Kidney (tissue), 14 donors: ENCODE data around the gene KHSRP. TPM values are rescaled to one million over a fixed set of nuclear protein-coding genes. Genes with fewer than 3 reads are reported as not detected.

Experiments
- DNase-seq, 5 donors: peaks; one replicate each; pipeline ENCODE4 v3.0.0-alpha.2; 2013 to 2020
- FAIRE-seq: peaks from 2 replicates; lab custom pipeline; 2012; peaks lifted over from hg19 to GRCh38; lab: Jason Lieb, UNC
- H3K27ac ChIP-seq, 2 donors: one replicate each; pipeline ENCODE4 v1.7.0; 2013; ENCODE audit warnings: low read depth in 2 of 2, low read length in 2 of 2, inconsistent platforms in 1 of 2
- H3K27me3 ChIP-seq: one replicate; pipeline ENCODE4 v1.7.1; 2013; ENCODE audit warnings: low read length, inconsistent platforms; ENCODE audit not compliant: control insufficient read depth, insufficient read depth
- H3K36me3 ChIP-seq, 3 donors: one replicate each; pipeline versions ENCODE4 v1.7.0 to v1.7.1; 2013; ENCODE audit warnings: low read length in 3 of 3, control low read depth in 1 of 3, inconsistent platforms in 1 of 3; ENCODE audit not compliant: insufficient read depth in 3 of 3, control insufficient read depth in 2 of 3
- H3K4me1 ChIP-seq, 3 donors: one replicate each; pipeline versions ENCODE4 v1.7.0 to v1.7.1; 2013; ENCODE audit warnings: low read length in 3 of 3, inconsistent platforms in 1 of 3, low read depth in 1 of 3; ENCODE audit not compliant: control insufficient read depth in 2 of 3, insufficient read depth in 2 of 3
- H3K4me3 ChIP-seq, 3 donors: one replicate each; pipeline versions ENCODE4 v1.7.0 to v1.8.1; 2013; ENCODE audit warnings: low read length in 3 of 3, control low read depth in 1 of 3, inconsistent platforms in 1 of 3
- H3K9ac ChIP-seq, 3 donors: one replicate each; pipeline versions ENCODE4 v1.7.0 to v1.7.1; 2013; ENCODE audit warnings: low read length in 3 of 3, control low read depth in 1 of 3, inconsistent platforms in 1 of 3
- H3K9me3 ChIP-seq, 3 donors: one replicate each; pipeline versions ENCODE4 v1.7.0 to v1.7.1; 2013; ENCODE audit warnings: low read length in 3 of 3, control low read depth in 1 of 3, inconsistent platforms in 1 of 3; ENCODE audit not compliant: control insufficient read depth in 2 of 3, insufficient read depth in 1 of 3
- CTCF ChIP-seq: IDR thresholded peaks from 3 replicates; pipeline ENCODE4 v1.5.1; 2012; ENCODE audit warnings: mild to moderate bottlenecking, moderate library complexity, borderline replicate concordance; ENCODE audit not compliant: insufficient read depth; ENCODE audit errors: extremely low read depth
- intact Hi-C: fragments of 100-400 bp; cut with DNase I; formaldehyde crosslinking; loops from one replicate; pipeline ENCODE4 v1.11.1; 2022
- polyA plus RNA-seq: library from polyadenylated mRNA; stranded (reverse); fragments of 350-450 nt; fragmentation: Illumina TruSeq; extraction: RNeasy Lipid Tissue Mini Kit (QIAGEN cat#74804); gene quantifications from one replicate; pipeline ENCODE4 v1.2.3, GENCODE V29; 2014; ENCODE audit warnings: low read depth, low replicate concordance; ENCODE audit not compliant: insufficient read depth
- total RNA-seq: library from RNA; stranded (reverse); fragmentation: NEBNext Ultra II Directional; extraction: Animal tissue kit (Norgen Biotek cat#: 25700); gene quantifications from one replicate; pipeline ENCODE4 v1.2.1, GENCODE V29; 2021
- donor health status: control.
- donor health status: control.
- donor health status: control.
- donor health status: control.
- donor health status: control.
- donor health status: DM: yes; HTN: yes; CAD: no.
- donor health status: Normal renal cell carcinoma (clear cell type).

Gene KHSRP
- total and polyA plus RNA-seq, 2 donors from 2014 or later: 52.9 to 175 TPM

GRCh38 chr19:6448045-6448444, 23.4 kb upstream of the KHSRP start:
- H3K9ac ChIP-seq: no peak overlapping the region
- H3K27me3 ChIP-seq: no peaks in the 10 kb centered on the region
- H3K36me3 ChIP-seq: peaks cover 0 to 9% (median 2%) of the 10 kb centered on the region in 3 donors
- intact Hi-C loops: no loop called here
- H3K27ac ChIP-seq: no peak overlapping the region
- no peaks in the 10 kb centered on the region for H3K4me1 ChIP-seq
- no peaks in the 10 kb centered on the region for H3K9me3 ChIP-seq
- H3K4me3 ChIP-seq: no peak overlapping the region
- TF ChIP-seq CTCF: no peak
- DNase-seq (no peak), FAIRE-seq (no peak)

GRCh38 chr19:6446452-6446851, 21.8 kb upstream of the KHSRP start:
- Histone ChIP-seq H3K36me3 (peaks cover 0 to 7% (median 0%) of the 10 kb centered on the region in 3 donors), H3K27ac (no peak overlapping the region), H3K4me3 (no peak overlapping the region), H3K4me1 (no peaks in the 10 kb centered on the region), H3K9ac (no peak overlapping the region), H3K9me3 (no peaks in the 10 kb centered on the region), H3K27me3 (no peaks in the 10 kb centered on the region)
- DNase-seq (no peak), FAIRE-seq (no peak)
- intact Hi-C loops: no loop called here
- no peak for TF ChIP-seq CTCF

GRCh38 chr19:6443986-6444385, 19.4 kb upstream of the KHSRP start:
- no peak for TF ChIP-seq CTCF
- intact Hi-C loops: no loop called here
- FAIRE-seq (no peak), DNase-seq (peak in 1 of 5 donors; percentile 29)
- H3K27ac ChIP-seq: no peak overlapping the region
- no peaks in the 10 kb centered on the region for H3K27me3 ChIP-seq
- peaks cover 0 to 7% (median 0%) of the 10 kb centered on the region in 3 donors for H3K36me3 ChIP-seq
- no peaks in the 10 kb centered on the region for H3K9me3 ChIP-seq
- no peak overlapping the region for H3K9ac ChIP-seq
- H3K4me1 ChIP-seq: no peaks in the 10 kb centered on the region
- no peak overlapping the region for H3K4me3 ChIP-seq

GRCh38 chr19:6442087-6442688, 17.6 kb upstream of the KHSRP start:
- Histone ChIP-seq H3K9ac (no peak overlapping the region), H3K27me3 (no peaks in the 10 kb centered on the region), H3K4me3 (no peak overlapping the region), H3K9me3 (no peaks in the 10 kb centered on the region), H3K27ac (no peak overlapping the region), H3K36me3 (peaks cover 0 to 7% (median 0%) of the 10 kb centered on the region in 3 donors), H3K4me1 (no peaks in the 10 kb centered on the region)
- FAIRE-seq (no peak), DNase-seq (no peak)
- no peak for TF ChIP-seq CTCF
- intact Hi-C loops: no loop called here
